H1 (cell line): ENCODE measurements around the gene CELF5. TPM values are rescaled to one million over a fixed set of nuclear protein-coding genes. Genes with fewer than 3 reads are reported as not detected.

Experiments used
- CTCF ChIA-PET: fragments of 300-600 bp; sonication (Branson Sonifier 250); formaldehyde crosslinking; loops from one replicate; lab custom pipeline; 2021; ENCODE audit not compliant: partially characterized antibody; lab: Charles Lee
- POLR2A ChIA-PET: fragments of 300-600 bp; sonication (Branson Sonifier 250); formaldehyde crosslinking; loops from one replicate; lab custom pipeline; 2021; ENCODE audit warnings: inconsistent platforms; ENCODE audit not compliant: partially characterized antibody; lab: Charles Lee
- DNase-seq, 2 experiments: peaks; one replicate each; pipeline versions ENCODE4 v3.0.0 to v3.0.0-alpha.2; 2010 to 2022; ENCODE audit warnings: low spot score in 2 of 2, low read depth in 1 of 2, mixed read lengths in 1 of 2
- FAIRE-seq: peaks from 2 replicates; lab custom pipeline; 2011; peaks lifted over from hg19 to GRCh38; lab: Jason Lieb, UNC
- H2AFZ ChIP-seq: 2 replicates; pipeline ENCODE4 v1.8.1; 2012; ENCODE audit warnings: low read length, inconsistent platforms
- H2AK5ac ChIP-seq: 2 replicates; pipeline ENCODE4 v1.6.1; 2013; ENCODE audit warnings: low read depth, low read length
- H2BK120ac ChIP-seq: replicated peaks from 2 replicates; pipeline ENCODE3; 2013; ENCODE audit warnings: low read depth, low read length, inconsistent platforms
- H2BK12ac ChIP-seq: 2 replicates; pipeline ENCODE4 v1.6.1; 2013; ENCODE audit warnings: low read depth, low read length
- H2BK15ac ChIP-seq: 2 replicates; pipeline ENCODE4 v1.6.1; 2013; ENCODE audit warnings: low read length
- H2BK20ac ChIP-seq: 2 replicates; pipeline ENCODE4 v1.6.1; 2013; ENCODE audit warnings: low read length
- H2BK5ac ChIP-seq: 2 replicates; pipeline ENCODE4 v1.6.1; 2013; ENCODE audit warnings: low read depth, low read length
- H3K14ac ChIP-seq: 2 replicates; pipeline ENCODE4 v1.6.1; 2013; ENCODE audit warnings: inconsistent platforms; ENCODE audit not compliant: insufficient read length
- H3K18ac ChIP-seq: 2 replicates; pipeline ENCODE4 v1.6.1; 2013; ENCODE audit warnings: low read length; ENCODE audit errors: extremely low read depth
- H3K23ac ChIP-seq: 2 replicates; pipeline ENCODE4 v1.6.1; 2013; ENCODE audit warnings: inconsistent platforms; ENCODE audit not compliant: insufficient read length
- H3K23me2 ChIP-seq: 2 replicates; pipeline ENCODE4 v1.6.1; 2013; ENCODE audit warnings: low read depth, low read length
- H3K27ac ChIP-seq: 2 replicates; pipeline ENCODE4 v1.6.1; 2011; ENCODE audit warnings: low read depth, low read length, inconsistent platforms
- H3K27me3 ChIP-seq, 4 experiments: replicated peaks in 1 of 4; 1 replicate in 1 of 4; 2 replicates in 3 of 4; pipeline versions ENCODE4 v1.6.1 to v1.8.1; 2011 to 2013; ENCODE audit warnings: low read length in 3 of 4, mild to moderate bottlenecking in 3 of 4, inconsistent platforms in 2 of 4, mixed read lengths in 2 of 4, moderate library complexity in 1 of 4; ENCODE audit not compliant: control insufficient read depth in 3 of 4, insufficient read depth in 3 of 4; ENCODE audit errors: extremely low read depth in 1 of 4
- H3K36me3 ChIP-seq, 4 experiments: 2 replicates each; pipeline versions ENCODE4 v1.6.1 to v1.8.1; 2011 to 2013; ENCODE audit warnings: mild to moderate bottlenecking in 4 of 4, low read length in 3 of 4, moderate library complexity in 2 of 4, control low read depth in 1 of 4, inconsistent platforms in 1 of 4; ENCODE audit not compliant: insufficient read depth in 4 of 4, control insufficient read depth in 2 of 4
- H3K4ac ChIP-seq: replicated peaks from 2 replicates; pipeline ENCODE3; 2013; ENCODE audit warnings: low read length, low read depth, mixed read lengths, inconsistent platforms; ENCODE audit not compliant: insufficient read length
- H3K4me1 ChIP-seq, 4 experiments: replicated peaks in 1 of 4; 1 replicate in 1 of 4; 2 replicates in 3 of 4; pipeline versions ENCODE4 v1.6.1 to v1.8.1; 2011 to 2013; ENCODE audit warnings: low read length in 3 of 4, inconsistent platforms in 2 of 4, mixed read lengths in 1 of 4; ENCODE audit not compliant: insufficient read depth in 4 of 4, control insufficient read depth in 3 of 4
- H3K4me2 ChIP-seq, 2 experiments: 2 replicates each; pipeline versions ENCODE4 v1.6.1 to v1.8.1; 2011 to 2013; ENCODE audit warnings: low read depth in 2 of 2, low read length in 2 of 2, control low read depth in 1 of 2, inconsistent platforms in 1 of 2, mild to moderate bottlenecking in 1 of 2; ENCODE audit not compliant: insufficient read depth in 1 of 2
- H3K4me3 ChIP-seq, 4 experiments: fragments of 200-600, 300-600 bp in 1 of 4; sonication (generic), shearing (Covaris generic), sonication (Bioruptor Twin) in 1 of 4; 2 replicates each; pipeline versions ENCODE4 v1.5.1 to v1.8.1; 2011 to 2016; ENCODE audit warnings: low read length in 4 of 4, low read depth in 3 of 4, control low read depth in 2 of 4, inconsistent platforms in 2 of 4, mild to moderate bottlenecking in 2 of 4, mixed read lengths in 1 of 4, moderate library complexity in 1 of 4; ENCODE audit not compliant: insufficient read depth in 2 of 4; ENCODE audit errors: extremely low read depth in 1 of 4
- H3K56ac ChIP-seq: replicated peaks from 2 replicates; pipeline ENCODE3; 2013; ENCODE audit warnings: low read depth, mild to moderate bottlenecking, mixed read lengths, low read length, inconsistent platforms; ENCODE audit not compliant: insufficient read length
- H3K79me1 ChIP-seq: 2 replicates; pipeline ENCODE4 v1.6.1; 2013; ENCODE audit warnings: low read depth, low read length, control low read depth
- H3K79me2 ChIP-seq, 2 experiments: 2 replicates each; pipeline versions ENCODE4 v1.6.1 to v1.8.1; 2012 to 2013; ENCODE audit warnings: low read length in 2 of 2, mild to moderate bottlenecking in 2 of 2, inconsistent platforms in 1 of 2; ENCODE audit not compliant: insufficient read depth in 2 of 2, control insufficient read depth in 1 of 2
- H3K9ac ChIP-seq, 4 experiments: replicated peaks in 1 of 4; 1 replicate in 1 of 4; 2 replicates in 3 of 4; pipeline versions ENCODE4 v1.6.1 to v1.8.1; 2011 to 2013; ENCODE audit warnings: low read depth in 3 of 4, low read length in 3 of 4, control low read depth in 2 of 4, mild to moderate bottlenecking in 2 of 4, moderate library complexity in 2 of 4, inconsistent platforms in 1 of 4; ENCODE audit errors: extremely low read depth in 1 of 4
- H3K9me3 ChIP-seq, 2 experiments: 2 replicates each; pipeline versions ENCODE4 v1.6.1 to v1.8.1; 2012 to 2013; ENCODE audit warnings: mild to moderate bottlenecking in 2 of 2, moderate library complexity in 2 of 2, control low read depth in 1 of 2, inconsistent platforms in 1 of 2, low read depth in 1 of 2, low read length in 1 of 2, mixed read lengths in 1 of 2; ENCODE audit not compliant: insufficient read depth in 2 of 2
- H4K20me1 ChIP-seq, 2 experiments: replicated peaks in 1 of 2; 2 replicates each; pipeline versions ENCODE3 to v1.8.1; 2011 to 2013; ENCODE audit warnings: inconsistent platforms in 2 of 2, low read length in 2 of 2, mild to moderate bottlenecking in 1 of 2; ENCODE audit not compliant: insufficient read depth in 2 of 2, control insufficient read depth in 1 of 2
- H4K5ac ChIP-seq: 2 replicates; pipeline ENCODE4 v1.6.1; 2013; ENCODE audit warnings: low read length, low read depth, mixed read lengths, inconsistent platforms; ENCODE audit not compliant: insufficient read length
- H4K8ac ChIP-seq: 2 replicates; pipeline ENCODE4 v1.8.0; 2013; ENCODE audit warnings: mild to moderate bottlenecking, moderate library complexity, low read length, inconsistent platforms; ENCODE audit not compliant: insufficient read depth; ENCODE audit errors: extremely low read depth
- H4K91ac ChIP-seq: replicated peaks from 2 replicates; pipeline ENCODE3; 2013; ENCODE audit warnings: low read length, mixed read lengths, inconsistent platforms; ENCODE audit not compliant: insufficient read length
- BRCA1 ChIP-seq: IDR thresholded peaks from 2 replicates; pipeline ENCODE4 v1.6.1; 2012; ENCODE audit warnings: low read depth, low read length, improper control_type of control experiment
- CBX5 ChIP-seq: fragments of 300-800, 300-1000 bp; sonication (generic); IDR thresholded peaks from 2 replicates; pipeline ENCODE4 v1.7.1; 2016; ENCODE audit warnings: antibody characterized with exemption, low read length, low read depth
- SIN3A ChIP-seq, 2 experiments: IDR thresholded peaks in 1 of 2; conservative IDR thresholded peaks in 1 of 2; 2 replicates each; pipeline ENCODE4 v1.6.1; 2011 to 2012; ENCODE audit warnings: low read length in 2 of 2, improper control_type of control experiment in 1 of 2, low read depth in 1 of 2, mild to moderate bottlenecking in 1 of 2
- SP1 ChIP-seq: IDR thresholded peaks from 2 replicates; pipeline ENCODE4 v1.6.1; 2011; ENCODE audit warnings: low read depth, low read length
- SP4 ChIP-seq: IDR thresholded peaks from 2 replicates; pipeline ENCODE4 v1.6.1; 2012; ENCODE audit warnings: low read length, inconsistent platforms
- SUZ12 ChIP-seq: fragments of 200-600 bp; sonication (generic); IDR thresholded peaks from 2 replicates; pipeline ENCODE4 v1.6.1; 2012; ENCODE audit warnings: mild to moderate bottlenecking, inconsistent platforms, low read length, moderate library complexity, mixed read lengths
- TAF1 ChIP-seq: IDR thresholded peaks from 2 replicates; pipeline ENCODE4 v1.6.1; 2011; ENCODE audit warnings: mild to moderate bottlenecking, low read depth, low read length
- TEAD4 ChIP-seq: IDR thresholded peaks from 2 replicates; pipeline ENCODE4 v1.6.1; 2012; ENCODE audit warnings: low read depth, low read length, inconsistent platforms, mixed read lengths
- YY1 ChIP-seq: IDR thresholded peaks from 2 replicates; pipeline ENCODE4 v1.6.1; 2011; ENCODE audit warnings: low read depth, mild to moderate bottlenecking, low read length
- WGBS, 2 experiments: shearing (Covaris generic) in 1 of 2; methylation state at CpG; one replicate each; pipeline versions ENCODE4 v1.1.6 to v1.1.7; 2013 to 2015; ENCODE audit warnings: low lambda C conversion rate in 2 of 2, mixed read lengths in 2 of 2, inconsistent platforms in 1 of 2, low coverage in 1 of 2, missing lambda C conversion rate in 1 of 2; ENCODE audit not compliant: insufficient replicate concordance in 2 of 2, insufficient coverage in 1 of 2, insufficient read length in 1 of 2; ENCODE audit errors: extremely low coverage in 1 of 2, missing lambda C conversion rate in 1 of 2; 5-methylcytosine and 5-hydroxymethylcytosine counted together
- polyA plus RNA-seq, 7 experiments: library from polyadenylated mRNA; depleted of rRNA in 3 of 7; stranded (reverse) in 5 of 7; unstranded in 2 of 7; fragments of >200 nt in 5 of 7; fragments of 200-250 nt in 2 of 7; gene quantifications; 1 replicate in 5 of 7; 2 replicates in 1 of 7; 4 replicates in 1 of 7; pipeline versions ENCODE4 v1.2.1 to v1.2.3, GENCODE V29; 2011 to 2013; ENCODE audit warnings: missing spikeins in 2 of 7, mixed read lengths in 2 of 7
- total RNA-seq: library from RNA; stranded (reverse); fragmentation: NEBNext Ultra II Directional; extraction: Animal tissue kit (Norgen Biotek cat#: 25700); gene quantifications from 2 replicates; pipeline ENCODE4 v1.2.1, GENCODE V29; 2021
- TF ChIP-seq, protein P1 (sequence below): IDR thresholded peaks from 2 replicates; pipeline ENCODE4 v1.6.1; 2012; ENCODE audit warnings: inconsistent platforms

The CELF5 gene
- total and polyA plus RNA-seq, 2 of the 8 experiments (the other 6 are each of a cell fraction or from before 2014, with no cell fraction given) = 9.8 to 15.0 TPM

DNA sequence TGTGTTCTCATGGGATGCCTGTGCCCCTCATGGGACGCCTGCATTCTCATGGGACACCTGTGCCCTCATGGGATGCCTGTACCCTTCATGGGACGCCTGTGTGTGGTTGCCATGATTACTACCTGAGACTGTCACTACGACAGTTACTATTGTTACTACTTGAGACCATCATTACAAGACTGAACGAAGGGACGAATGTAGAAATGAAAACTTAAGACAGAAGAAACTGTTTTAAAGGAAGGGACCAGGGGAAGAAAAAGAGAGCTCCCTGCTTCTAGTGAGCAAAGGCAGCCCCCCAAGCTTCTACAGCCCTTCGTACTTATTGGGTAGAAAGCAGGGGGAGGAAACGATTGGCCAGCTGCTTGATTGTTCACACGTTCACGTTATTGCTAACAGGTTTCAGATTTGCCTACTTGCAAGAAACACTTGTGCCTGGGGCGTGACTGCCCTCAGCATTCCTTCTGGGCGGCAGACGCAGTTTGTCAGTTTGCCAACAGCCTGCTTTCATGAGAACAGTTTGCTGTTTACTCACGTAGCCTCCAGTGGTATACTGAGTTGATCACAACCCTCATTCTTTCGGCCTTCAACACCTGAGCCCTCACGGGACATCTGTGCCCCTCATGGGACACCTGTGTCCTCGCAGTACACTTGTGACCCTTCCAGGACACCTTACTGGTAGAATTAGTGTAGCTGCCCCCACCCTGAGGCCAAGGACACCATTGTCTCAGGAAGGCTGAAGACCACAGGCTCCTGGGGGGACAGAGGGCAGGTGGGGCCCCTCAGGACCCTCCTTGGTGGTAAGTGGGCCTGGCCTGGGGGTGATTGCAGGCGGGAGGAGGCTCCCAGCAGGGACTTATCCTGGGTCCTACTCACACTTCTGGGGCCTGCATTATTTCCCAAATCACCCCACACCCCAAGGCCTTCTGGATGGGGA is 48.4 kb upstream of the CELF5 start:
- no peak overlapping the region for H3K56ac ChIP-seq
- no peak overlapping the region for H2AK5ac ChIP-seq
- TF ChIP-seq SIN3A (conservative IDR thresholded peaks at IDR 0.05 in 1 of 2, IDR thresholded peaks at IDR 0.05 in 1 of 2; ENCODE audit: low read depth in 1 of 2, low read length in 2 of 2) = no peak
- TF ChIP-seq CBX5 = no peak
- TF ChIP-seq SP1 = no peak
- no peak for TF ChIP-seq YY1
- TF ChIP-seq TEAD4 = no peak
- TF ChIP-seq BRCA1 = no peak
- no peak for TF ChIP-seq TAF1
- no peak for TF ChIP-seq SUZ12
- TF ChIP-seq, protein P1, sequence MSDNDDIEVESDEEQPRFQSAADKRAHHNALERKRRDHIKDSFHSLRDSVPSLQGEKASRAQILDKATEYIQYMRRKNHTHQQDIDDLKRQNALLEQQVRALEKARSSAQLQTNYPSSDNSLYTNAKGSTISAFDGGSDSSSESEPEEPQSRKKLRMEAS = no peak
- no peak for TF ChIP-seq SP4
- H3K4me1 ChIP-seq = no peaks in the 10 kb centered on the region
- no peak overlapping the region for H3K9ac ChIP-seq
- no peak overlapping the region for H4K91ac ChIP-seq
- no peak overlapping the region for H3K4ac ChIP-seq
- H3K4me3 ChIP-seq = no peak overlapping the region
- FAIRE-seq (no peak), DNase-seq (no peak)
- WGBS, 2 experiments = 84% methylated on average over 17 of the region's 17 CpGs; no CpG with 5 or more reads in 1 of the 2 experiments
- H3K79me2 ChIP-seq = no peaks in the 10 kb centered on the region
- no peak overlapping the region for H2BK5ac ChIP-seq
- H3K27me3 ChIP-seq = 0 out of 7 replicates have a peak, but pooled peaks cover 0 to 2% (median 0%) of the 10 kb centered on the region in 4 experiments
- H4K5ac ChIP-seq = no peak overlapping the region
- no peak overlapping the region for H4K8ac ChIP-seq
- H4K20me1 ChIP-seq = no peaks in the 10 kb centered on the region
- H2BK15ac ChIP-seq = no peak overlapping the region
- no peak overlapping the region for H2BK20ac ChIP-seq
- CTCF ChIA-PET = interaction anchor here (0.6 to 1.4 kb wide), 3 partner anchors 12 to 549 kb away, joined by 3 to 6 read pairs (median 3); no protein-coding TSS in a partner anchor
- POLR2A ChIA-PET = no interaction called here
- H3K36me3 ChIP-seq = no peaks in the 10 kb centered on the region
- no peak overlapping the region for H2AFZ ChIP-seq
- no peak overlapping the region for H2BK12ac ChIP-seq
- H3K23me2 ChIP-seq = no peaks in the 10 kb centered on the region
- H3K4me2 ChIP-seq = no peak overlapping the region
- H3K23ac ChIP-seq = no peak overlapping the region
- H3K79me1 ChIP-seq = no peaks in the 10 kb centered on the region; the same call in 1 of the 2 replicates
- no peaks in the 10 kb centered on the region for H3K9me3 ChIP-seq
- no peak overlapping the region for H2BK120ac ChIP-seq
- no peak overlapping the region for H3K14ac ChIP-seq
- H3K18ac ChIP-seq = no peak overlapping the region
- H3K27ac ChIP-seq = no peak overlapping the region
